ENCODE results near the gene CYP2S1.

DNA sequence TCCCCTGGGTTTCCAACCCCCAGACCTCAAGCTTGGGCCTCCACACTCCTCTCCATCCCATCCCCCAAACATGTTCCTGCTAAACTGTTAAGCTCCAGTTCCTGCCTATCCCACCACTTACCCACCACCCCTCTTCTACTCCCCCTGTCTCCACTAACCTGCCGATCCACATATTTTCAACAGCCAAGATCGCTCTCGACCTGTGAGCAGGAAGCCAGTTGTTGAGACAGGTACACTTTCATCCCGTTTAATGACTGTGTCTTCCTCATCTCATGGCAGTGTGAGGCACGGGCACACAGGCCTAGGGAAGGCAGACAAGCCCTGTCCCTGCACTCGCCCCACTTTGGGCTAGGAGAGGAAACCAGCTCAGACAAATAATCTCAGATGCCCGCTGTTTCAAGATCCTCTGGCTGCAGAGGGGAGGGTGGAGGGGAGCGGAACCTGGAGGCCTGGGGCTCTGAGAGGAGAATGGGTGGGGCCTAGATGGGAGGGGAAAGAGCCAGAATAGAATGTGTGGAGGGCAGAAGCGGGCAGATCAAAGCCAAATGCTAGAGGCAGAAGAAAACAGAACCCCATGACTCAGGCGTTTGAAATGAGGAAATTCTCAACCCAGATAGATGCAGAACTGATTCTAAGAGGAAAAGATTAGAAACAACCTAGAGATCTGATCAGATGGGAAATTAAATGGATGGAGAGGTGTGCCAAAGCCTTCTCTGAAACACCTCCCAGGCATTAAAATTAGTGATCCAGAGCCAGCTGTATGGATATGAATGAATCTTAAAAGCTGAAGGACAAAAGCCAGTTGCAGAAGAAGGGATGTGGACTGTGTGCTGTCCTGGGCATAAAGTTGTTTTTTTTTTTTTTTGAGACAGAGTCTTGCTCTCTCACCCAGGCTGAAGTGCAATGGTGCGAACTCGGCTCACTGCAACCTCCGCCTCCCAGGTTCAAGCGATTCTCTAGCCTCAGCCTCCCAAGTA is 16.9 kb upstream of the CYP2S1 start:
- no peak for TF ChIP-seq MAZ (CRISPR knock-in tag; conservative IDR thresholded peaks at IDR 0.05 in 1 of 2, IDR thresholded peaks at IDR 0.05 in 1 of 2)
- TF ChIP-seq KAT7 (CRISPR knock-in tag; IDR thresholded peaks at IDR 0.05; ENCODE audit: borderline replicate concordance) = no peak
- no peak for TF ChIP-seq EZH2 (IDR thresholded peaks at IDR 0.05; ENCODE audit: borderline replicate concordance, low read depth, low read length)
